Lower leg skin (tissue), 3 donors: ENCODE results near the gene NHLRC2.

Experiments used
- CTCF ChIP-seq, 3 donors: fragments of 450-650 bp; IDR thresholded peaks; one replicate each; pipeline ENCODE4 v1.5.1; 2016; ENCODE audit warnings: antibody characterized with exemption in 3 of 3, mild to moderate bottlenecking in 3 of 3, moderate library complexity in 2 of 3
- POLR2A ChIP-seq, 2 donors: fragments of 450-650 bp; IDR thresholded peaks; one replicate each; pipeline ENCODE4 v1.6.1; 2016 to 2017; ENCODE audit warnings: antibody characterized with exemption in 2 of 2, mild to moderate bottlenecking in 1 of 2, moderate library complexity in 1 of 2

GRCh38 chr10:113865901-113866300 lies 11.4 kb downstream of the NHLRC2 start:
- no peak for TF ChIP-seq CTCF (IDR thresholded peaks at IDR 0.05)
- no peak for TF ChIP-seq POLR2A (IDR thresholded peaks at IDR 0.05)
